Prostate gland (tissue), 2 donors: ENCODE data around the gene PCDHAC2.

Experiments used
- CTCF ChIP-seq, 4 experiments: fragments of 200-600 bp in 2 of 4; fragments of 450-650 bp in 2 of 4; sonication (generic) in 2 of 4; IDR thresholded peaks; 1 replicate in 3 of 4; 2 replicates in 1 of 4; pipeline ENCODE4 v1.5.1; 2016 to 2019; ENCODE audit warnings: antibody characterized with exemption in 4 of 4, mild to moderate bottlenecking in 2 of 4, moderate library complexity in 2 of 4
- POLR2A ChIP-seq: fragments of 450-650 bp; IDR thresholded peaks from one replicate; pipeline ENCODE4 v1.6.1; 2016; ENCODE audit warnings: antibody characterized with exemption, mild to moderate bottlenecking
- POLR2AphosphoS5 ChIP-seq: sonication (generic); formaldehyde crosslinking; IDR thresholded peaks from one replicate; pipeline ENCODE4 v1.6.1; 2017; ENCODE audit warnings: antibody characterized with exemption

GRCh38 chr5:141003791-141004611 is 37.7 kb downstream of the PCDHAC2 start:
- TF ChIP-seq CTCF (IDR thresholded peaks at IDR 0.05) (no peak), POLR2A (no peak), POLR2AphosphoS5 (no peak)
